ENCODE measurements around the gene SH2B2.

Gene SH2B2

GRCh38 chr7:102282465-102283362, 4.0 kb upstream of the SH2B2 start:
- TF ChIP-seq ZFX (IDR thresholded peaks at IDR 0.05) (no peak), CTCF (conservative IDR thresholded peaks at IDR 0.05) (no peak)
- no peak overlapping the region for H3K27ac ChIP-seq

- H3K27ac ChIP-seq, result no peak overlapping the region
- TF ChIP-seq CTCF (conservative IDR thresholded peaks at IDR 0.05), result no peak
- no peak for TF ChIP-seq ZFX (IDR thresholded peaks at IDR 0.05)
Measured at GRCh38 chr7:102283477-102284189, 3.0 kb upstream of the SH2B2 start.

- TF ChIP-seq CTCF (conservative IDR thresholded peaks at IDR 0.05) (no peak), ZFX (IDR thresholded peaks at IDR 0.05) (no peak)
- H3K27ac ChIP-seq, result no peak overlapping the region
Measured at GRCh38 chr7:102284399-102284798, 2.3 kb upstream of the SH2B2 start.

DNA sequence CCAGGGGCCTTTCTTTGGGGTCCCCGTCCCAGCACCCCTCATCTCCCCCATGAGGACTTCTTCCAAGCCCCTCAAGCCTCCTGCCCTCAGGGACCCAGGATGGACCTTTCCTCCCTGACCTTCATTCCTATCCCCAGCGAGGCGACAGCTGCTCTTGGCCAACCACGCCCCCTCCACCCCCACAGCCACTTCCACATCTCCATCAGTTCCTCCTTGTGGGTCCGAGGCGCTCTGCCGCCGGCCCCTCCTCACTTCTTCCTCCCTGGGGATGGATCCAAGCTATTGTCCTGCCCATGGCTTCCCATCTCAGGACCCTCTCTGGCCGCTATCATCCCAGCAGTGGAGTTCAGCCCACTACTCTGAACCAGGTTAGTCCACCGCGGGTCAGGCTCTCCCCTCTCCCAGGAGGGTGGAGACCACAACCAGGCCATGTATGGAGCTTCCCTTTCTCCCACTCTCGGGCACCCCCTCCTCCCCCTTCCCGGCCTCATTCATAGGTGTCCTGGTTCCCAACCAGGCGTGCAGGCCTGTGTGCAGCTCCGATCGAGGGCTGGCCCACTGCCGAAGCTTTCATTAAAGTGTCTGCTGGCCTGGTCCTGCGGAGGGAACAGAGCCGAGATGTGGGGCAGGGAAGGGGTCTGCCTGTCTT, 1.7 kb upstream of the SH2B2 start:
- TF ChIP-seq CTCF (conservative IDR thresholded peaks at IDR 0.05) (no peak), ZFX (IDR thresholded peaks at IDR 0.05) (no peak)
- no peak overlapping the region for H3K27ac ChIP-seq

DNA sequence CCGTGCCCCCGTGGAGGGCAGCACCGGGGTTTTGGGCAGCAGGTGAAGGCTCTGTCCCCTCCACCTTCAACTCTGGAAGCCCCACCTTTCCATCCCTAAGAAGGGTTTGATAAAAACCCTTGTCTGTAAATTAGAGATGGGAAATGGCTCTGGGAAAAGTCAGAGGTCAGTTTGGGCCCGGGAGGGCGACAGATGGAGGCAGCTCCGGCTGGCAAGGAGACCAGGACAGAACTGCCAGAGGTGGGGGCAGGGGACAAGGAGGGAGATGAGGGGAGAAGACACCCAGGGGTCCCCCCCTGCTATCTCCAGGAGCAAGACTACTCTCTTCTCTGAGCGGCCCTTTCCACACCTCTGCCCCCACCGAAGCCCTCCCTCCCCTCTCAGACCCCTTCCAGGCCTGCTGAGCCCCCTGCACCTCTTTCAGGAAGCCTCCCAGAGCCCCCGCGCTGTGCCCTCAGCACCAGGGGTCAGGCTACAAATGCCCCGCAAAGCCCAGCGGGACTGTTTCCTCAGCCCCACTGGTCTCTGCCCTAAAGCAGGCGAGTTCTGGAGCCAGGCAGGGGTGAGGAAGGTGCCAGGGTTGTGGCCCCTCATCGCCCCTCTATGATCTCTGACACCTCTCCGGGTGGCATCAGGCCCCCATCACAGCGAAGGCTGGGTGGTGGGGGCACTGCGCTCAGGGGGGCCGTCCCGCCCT, 980 bp upstream of the SH2B2 start:
- peak overlapping the region; percentile 65 for H3K27ac ChIP-seq
- TF ChIP-seq ZFX (IDR thresholded peaks at IDR 0.05) (no peak), CTCF (conservative IDR thresholded peaks at IDR 0.05) (no peak)

DNA sequence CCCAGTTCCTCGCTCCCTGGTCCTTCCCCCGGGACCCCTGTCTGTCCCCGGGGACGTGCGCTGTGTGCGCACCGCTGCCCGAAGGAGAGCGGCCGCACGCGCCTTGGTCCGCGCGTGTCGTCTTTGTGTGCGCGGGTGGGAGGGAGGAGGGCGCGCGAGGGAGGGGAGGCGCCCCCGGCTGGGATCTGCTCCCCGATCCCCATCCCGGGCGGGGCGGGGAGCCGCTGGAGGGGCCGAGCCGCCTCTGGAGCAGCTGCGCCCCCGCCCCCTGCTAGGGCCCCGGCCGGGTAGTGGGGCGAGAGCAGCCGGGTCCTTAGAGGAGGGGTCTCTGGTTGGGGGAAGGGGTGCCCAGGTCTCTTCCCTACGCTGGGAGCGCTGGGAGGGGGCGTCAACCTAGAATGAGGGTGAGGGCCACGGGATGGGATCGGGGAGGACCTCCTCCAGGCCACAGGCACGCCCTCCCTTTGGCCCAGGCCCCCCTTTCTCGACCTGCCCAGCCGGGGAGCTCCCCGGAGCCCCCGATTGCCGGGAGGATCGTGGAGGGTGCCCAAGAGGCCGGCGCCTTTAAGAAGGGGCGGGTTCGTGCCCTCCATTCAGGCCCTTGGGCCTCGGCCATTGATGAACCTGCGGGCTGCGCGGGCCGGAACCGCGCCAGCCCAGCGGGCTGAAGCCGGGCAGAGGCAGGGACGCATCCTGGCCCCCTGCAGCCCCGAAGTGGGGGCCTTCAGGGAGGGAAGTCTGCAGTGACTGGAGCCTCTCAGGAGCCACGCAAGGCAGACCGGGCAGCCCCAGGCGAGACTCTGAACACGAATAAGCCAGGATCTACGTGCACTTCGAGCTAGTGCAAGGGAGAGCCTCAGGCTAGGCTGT, 678 bp downstream of the SH2B2 start:
- H3K27ac ChIP-seq, result peak overlapping the region; percentile 65
- TF ChIP-seq CTCF (conservative IDR thresholded peaks at IDR 0.05) (no peak), ZFX (IDR thresholded peaks at IDR 0.05) (no peak)

Data from C4-2B (cell line).